Endothelial cell of umbilical vein (primary cell): Measurements from ENCODE around the gene CENPK. TPM values are rescaled to one million over a fixed set of nuclear protein-coding genes. Genes with fewer than 3 reads are reported as not detected.
A peak's percentile ranks its signal among the peaks of the same experiment; 100 is the strongest.

Experiments
- BruUV-seq: library from RNA; stranded (reverse); fragments of 400-500 nt; replicated peaks from 2 replicates; lab custom pipeline; 2021; lab: Mats Ljungman, UMichigan
- CTCF ChIA-PET: fragments of 300-600, 350-600 bp; sonication (Branson Sonifier 250); formaldehyde crosslinking; loops from one replicate; lab custom pipeline; 2021; ENCODE audit warnings: antibody characterized with exemption, inconsistent platforms; lab: Charles Lee
- POLR2A ChIA-PET: fragments of 300-600, 350-600 bp; sonication (Branson Sonifier 250); formaldehyde crosslinking; loops from one replicate; lab custom pipeline; 2021; ENCODE audit warnings: antibody characterized with exemption, inconsistent platforms; lab: Charles Lee
- DNase-seq: peaks from one replicate; pipeline ENCODE4 v3.0.0-alpha.2; 2011; ENCODE audit warnings: low read depth, low spot score
- FAIRE-seq: peaks from 2 replicates; lab custom pipeline; 2011; peaks lifted over from hg19 to GRCh38; lab: Jason Lieb, UNC
- H2AFZ ChIP-seq: 2 replicates; pipeline ENCODE4 v1.6.0; 2012; ENCODE audit warnings: low read depth, low read length, control low read depth, inconsistent platforms
- H3K27ac ChIP-seq: 2 replicates; pipeline ENCODE4 v1.5.1; 2011; ENCODE audit warnings: low read depth, mild to moderate bottlenecking, control low read depth, low read length, moderate library complexity; ENCODE audit not compliant: insufficient read depth
- H3K27me3 ChIP-seq, 2 experiments: 2 replicates each; pipeline versions ENCODE4 v1.6.0 to v1.6.1; 2011; ENCODE audit warnings: low read length in 2 of 2, mixed read lengths in 1 of 2; ENCODE audit not compliant: control insufficient read depth in 2 of 2, insufficient read depth in 2 of 2
- H3K36me3 ChIP-seq, 2 experiments: 2 replicates in 1 of 2; 3 replicates in 1 of 2; pipeline ENCODE4 v1.5.1; 2011; ENCODE audit warnings: low read length in 2 of 2, mild to moderate bottlenecking in 1 of 2, moderate library complexity in 1 of 2; ENCODE audit not compliant: control insufficient read depth in 2 of 2, insufficient read depth in 2 of 2; ENCODE audit errors: extremely low read depth in 1 of 2
- H3K4me1 ChIP-seq: 3 replicates; pipeline ENCODE4 v1.5.1; 2011; ENCODE audit warnings: mild to moderate bottlenecking, low read length; ENCODE audit not compliant: control insufficient read depth, insufficient read depth; ENCODE audit errors: extremely low read depth
- H3K4me2 ChIP-seq: 2 replicates; pipeline ENCODE4 v1.6.1; 2011; ENCODE audit warnings: low read length, control low read depth, mixed read lengths; ENCODE audit not compliant: insufficient read depth
- H3K4me3 ChIP-seq, 3 experiments: fragments of 200-600 bp in 1 of 3; sonication (generic), shearing (Covaris generic) in 1 of 3; replicated peaks in 1 of 3; 2 replicates each; pipeline ENCODE4 v1.5.1; 2011 to 2016; ENCODE audit warnings: control low read depth in 3 of 3, low read length in 3 of 3, mild to moderate bottlenecking in 2 of 3, inconsistent platforms in 1 of 3, low read depth in 1 of 3, moderate library complexity in 1 of 3; ENCODE audit not compliant: insufficient read depth in 1 of 3
- H3K79me2 ChIP-seq: 2 replicates; pipeline ENCODE4 v1.6.0; 2012; ENCODE audit warnings: low read length, inconsistent platforms; ENCODE audit not compliant: control insufficient read depth, insufficient read depth
- H3K9ac ChIP-seq: replicated peaks from 2 replicates; pipeline ENCODE3; 2011; ENCODE audit warnings: low read length, control low read depth; ENCODE audit not compliant: insufficient read depth; ENCODE audit errors: extremely low read depth
- H3K9me1 ChIP-seq: replicated peaks from 3 replicates; pipeline ENCODE4 v1.6.0; 2011; ENCODE audit warnings: mild to moderate bottlenecking, low read length; ENCODE audit not compliant: control insufficient read depth, insufficient read depth; ENCODE audit errors: extremely low read depth
- H3K9me3 ChIP-seq: replicated peaks from 2 replicates; pipeline ENCODE4 v1.5.1; 2012; ENCODE audit warnings: low read length, inconsistent platforms; ENCODE audit not compliant: control insufficient read depth, insufficient read depth
- H4K20me1 ChIP-seq: replicated peaks from 2 replicates; pipeline ENCODE3; 2011; ENCODE audit warnings: mild to moderate bottlenecking, low read length; ENCODE audit not compliant: control insufficient read depth, insufficient read depth; ENCODE audit errors: extremely low read depth
- CTCF ChIP-seq, 2 donors: IDR thresholded peaks; 1 replicate in 1 of 2; 2 replicates in 1 of 2; pipeline ENCODE4 v1.5.1; 2011; ENCODE audit warnings: low read length in 2 of 2, mild to moderate bottlenecking in 2 of 2, moderate library complexity in 2 of 2, control low read depth in 1 of 2, inconsistent platforms in 1 of 2, low read depth in 1 of 2; ENCODE audit not compliant: insufficient read depth in 1 of 2; ENCODE audit errors: extremely low read depth in 1 of 2
- EZH2 ChIP-seq: IDR thresholded peaks from 2 replicates; pipeline ENCODE4 v1.6.1; 2012; ENCODE audit warnings: borderline replicate concordance, low read depth, mild to moderate bottlenecking, moderate library complexity, low read length, inconsistent platforms; ENCODE audit not compliant: severe bottlenecking
- FOS ChIP-seq: IDR thresholded peaks from 2 replicates; pipeline ENCODE4 v1.6.1; 2011; ENCODE audit warnings: mild to moderate bottlenecking, low read length, moderate library complexity, borderline replicate concordance; ENCODE audit not compliant: insufficient read depth
- GATA2 ChIP-seq: IDR thresholded peaks from 2 replicates; pipeline ENCODE4 v1.7.0; 2011; ENCODE audit warnings: low read depth, mild to moderate bottlenecking, moderate library complexity, mixed read lengths, low read length; ENCODE audit not compliant: insufficient read length, insufficient read depth
- JUN ChIP-seq: IDR thresholded peaks from 2 replicates; pipeline ENCODE4 v1.6.1; 2011; ENCODE audit warnings: borderline replicate concordance, low read depth; ENCODE audit not compliant: insufficient read length, insufficient read depth
- MAX ChIP-seq: IDR thresholded peaks from 2 replicates; pipeline ENCODE4 v1.6.1; 2011; ENCODE audit not compliant: insufficient read depth, insufficient read length
- MYC ChIP-seq: IDR thresholded peaks from one replicate; pipeline ENCODE4 v1.6.1; 2011; ENCODE audit warnings: mild to moderate bottlenecking, low read depth, low read length
- POLR2A ChIP-seq: IDR thresholded peaks from 2 replicates; pipeline ENCODE4 v1.6.1; 2012; ENCODE audit warnings: low read depth, mild to moderate bottlenecking, control low read depth, low read length
- POLR2AphosphoS5 ChIP-seq: IDR thresholded peaks from 2 replicates; pipeline ENCODE4 v1.6.1; 2012; ENCODE audit warnings: low read depth, mild to moderate bottlenecking, control low read depth, low read length, moderate library complexity; ENCODE audit not compliant: insufficient read depth
- dilution Hi-C: fragments of 300-500 bp; cut with MboI; formaldehyde crosslinking; loops from one replicate; pipeline ENCODE4 v1.15.0; 2019; ENCODE audit warnings: low sequenced_read_pairs; ENCODE audit not compliant: extremely low pct_ligation_motif_present
- intact Hi-C: fragments of 100-400 bp; cut with micrococcal nuclease; formaldehyde crosslinking; loops from one replicate; pipeline ENCODE4 v1.10.0; 2022
- polyA plus RNA-seq, 4 experiments: library from polyadenylated mRNA; depleted of rRNA in 3 of 4; stranded (reverse) in 3 of 4; unstranded in 1 of 4; fragments of >200 nt; gene quantifications; 2 replicates each; pipeline versions ENCODE4 v1.2.1 to v1.2.3, GENCODE V29; 2011 to 2012; ENCODE audit warnings: missing spikeins in 1 of 4
- total RNA-seq: library from RNA; stranded (reverse); gene quantifications from 2 replicates; pipeline ENCODE4 v1.2.3, GENCODE V29; 2021

The CENPK gene
- total and polyA plus RNA-seq, 2 donors (not counting 3 experiments of a cell fraction or from before 2014, with no cell fraction given): 8.0 to 50.7 TPM

GRCh38 chr5:65478336-65478735 is 84.6 kb downstream of the CENPK start:
- peak overlapping the region; percentile 87 for H3K27ac ChIP-seq
- H3K4me1 ChIP-seq: peaks cover 67% of the 10 kb centered on the region
- no peak for FAIRE-seq
- dilution Hi-C loops (no loop called here), intact Hi-C loops (loop anchor here (10.0 kb wide), 1 partner anchor 1366 kb away; no protein-coding TSS in a partner anchor)
- peak overlapping the region; percentile 94 for H3K9ac ChIP-seq
- H3K4me3 ChIP-seq: peak overlapping the region in 1 of 3 experiments; percentile 96
- no peaks in the 10 kb centered on the region for H3K27me3 ChIP-seq
- H3K79me2 ChIP-seq: peaks cover 60% of the 10 kb centered on the region
- ChIA-PET POLR2A (no interaction called here), CTCF (interaction anchor here (0.6 to 7.8 kb wide), 2 partner anchors 81 to 670 kb away, joined by 3 to 275 read pairs; no protein-coding TSS in a partner anchor)
- no peak for DNase-seq
- H3K9me1 ChIP-seq: no peaks in the 10 kb centered on the region
- H3K36me3 ChIP-seq: no peaks in the 10 kb centered on the region
- TF ChIP-seq JUN (no peak), POLR2AphosphoS5 (no peak), GATA2 (no peak), EZH2 (no peak), FOS (no peak), MAX (no peak)
- no peaks in the 10 kb centered on the region for H4K20me1 ChIP-seq
- H3K4me2 ChIP-seq: peak overlapping the region; percentile 100
- BruUV-seq: no TSS peak
- H2AFZ ChIP-seq: no peak overlapping the region
- no peaks in the 10 kb centered on the region for H3K9me3 ChIP-seq

- peak overlapping the region; percentile 21 for H3K9ac ChIP-seq
- TF ChIP-seq MAX: no peak
- no peak for TF ChIP-seq MYC
- no peak for TF ChIP-seq POLR2AphosphoS5
- no peak for TF ChIP-seq POLR2A
- no peak for TF ChIP-seq GATA2
- TF ChIP-seq FOS: no peak
- TF ChIP-seq EZH2: no peak
- TF ChIP-seq JUN: no peak
- TF ChIP-seq CTCF (IDR thresholded peaks at IDR 0.05; ENCODE audit: extremely low read depth in 1 of 2, insufficient read depth in 1 of 2, low read depth in 1 of 2, low read length in 2 of 2): no peak
- H3K4me2 ChIP-seq: peak overlapping the region; percentile 60
- peak; percentile 39 for DNase-seq
- H3K9me3 ChIP-seq: no peaks in the 10 kb centered on the region
- peaks cover 86% of the 10 kb centered on the region for H3K4me1 ChIP-seq
- no TSS peak for BruUV-seq
- ChIA-PET POLR2A (no interaction called here), CTCF (interaction anchor here (1.0 to 2.0 kb wide), 5 partner anchors 8 to 1247 kb away, joined by 3 to 10 read pairs (median 5); no protein-coding TSS in a partner anchor)
- no peaks in the 10 kb centered on the region for H3K36me3 ChIP-seq
- FAIRE-seq: no peak
- intact Hi-C loops (loop anchor here (10.0 kb wide), 1 partner anchor 1369 kb away; no protein-coding TSS in a partner anchor), dilution Hi-C loops (no loop called here)
- H3K27me3 ChIP-seq: no peaks in the 10 kb centered on the region
- H2AFZ ChIP-seq: no peak overlapping the region
- H3K27ac ChIP-seq: peak overlapping the region; percentile 60
- H3K9me1 ChIP-seq: no peaks in the 10 kb centered on the region
- peak overlapping the region in 1 of 3 experiments; percentile 19 for H3K4me3 ChIP-seq
- H3K79me2 ChIP-seq: peaks cover 77% of the 10 kb centered on the region
- no peaks in the 10 kb centered on the region for H4K20me1 ChIP-seq
Measured at GRCh38 chr5:65475895-65476294, 87.1 kb downstream of the CENPK start.
